Activated CD8-positive, alpha-beta memory T cell treated with anti-CD3 and anti-CD28 coated beads for 4 hours (primary cell): ENCODE results near the gene GRM7.

ENCODE experiments used
- DNase-seq, 2 donors: peaks; one replicate each; pipeline ENCODE4 v3.0.0-alpha.2; 2020; ENCODE audit warnings: low read depth in 2 of 2

The GRM7 gene

GRCh38 chr3:7146529-7146928, 285.6 kb downstream of the GRM7 start:
- no peak for DNase-seq

GRCh38 chr3:7158516-7158915, 297.6 kb downstream of the GRM7 start:
- DNase-seq: no peak

GRCh38 chr3:7160689-7161088, 299.8 kb downstream of the GRM7 start:
- DNase-seq: no peak

GRCh38 chr3:7166460-7166859, 305.5 kb downstream of the GRM7 start:
- no peak for DNase-seq

GRCh38 chr3:7171493-7171892, 310.6 kb downstream of the GRM7 start:
- DNase-seq: no peak

GRCh38 chr3:7172996-7173395, 312.1 kb downstream of the GRM7 start:
- DNase-seq: no peak

GRCh38 chr3:7188551-7188950, 327.6 kb downstream of the GRM7 start:
- DNase-seq: no peak

GRCh38 chr3:7190095-7190494, 329.2 kb downstream of the GRM7 start:
- no peak for DNase-seq

- DNase-seq: no peak
These were observed 332.4 kb downstream of the GRM7 start for GRCh38 chr3:7193269-7193668.

GRCh38 chr3:7194071-7194835, 333.3 kb downstream of the GRM7 start:
- no peak for DNase-seq

- no peak for DNase-seq
These were observed 335.0 kb downstream of the GRM7 start for GRCh38 chr3:7195934-7196333.

GRCh38 chr3:7201784-7202183, 340.9 kb downstream of the GRM7 start:
- DNase-seq: no peak

- DNase-seq: no peak
These were observed 343.3 kb downstream of the GRM7 start for GRCh38 chr3:7203969-7204847.

GRCh38 chr3:7204848-7205156, 343.9 kb downstream of the GRM7 start:
- no peak for DNase-seq

- DNase-seq: no peak
These were observed 344.6 kb downstream of the GRM7 start for GRCh38 chr3:7205535-7205934.

- DNase-seq: no peak
These were observed 345.0 kb downstream of the GRM7 start for GRCh38 chr3:7205962-7206361.

- no peak for DNase-seq
These were observed 346.2 kb downstream of the GRM7 start for GRCh38 chr3:7207125-7207524.

GRCh38 chr3:7207928-7208327, 347.0 kb downstream of the GRM7 start:
- no peak for DNase-seq

GRCh38 chr3:7209098-7209497, 348.2 kb downstream of the GRM7 start:
- no peak for DNase-seq

- no peak for DNase-seq
These were observed 350.8 kb downstream of the GRM7 start for GRCh38 chr3:7211740-7212139.

GRCh38 chr3:7215706-7216105, 354.8 kb downstream of the GRM7 start:
- no peak for DNase-seq

- no peak for DNase-seq
These were observed 365.5 kb downstream of the GRM7 start for GRCh38 chr3:7226393-7226792.

GRCh38 chr3:7238565-7239295, 377.8 kb downstream of the GRM7 start:
- no peak for DNase-seq
